Neutrophil (primary cell): ENCODE results near the gene PINLYP.

Source experiments
- H3K27ac ChIP-seq: fragments of 200-600 bp; sonication (generic); 2 replicates; pipeline ENCODE4 v1.5.1; 2016; ENCODE audit warnings: mild to moderate bottlenecking, moderate library complexity
- H3K27me3 ChIP-seq: fragments of 200-600 bp; sonication (generic); 2 replicates; pipeline ENCODE4 v1.6.0; 2016; ENCODE audit warnings: mild to moderate bottlenecking
- H3K36me3 ChIP-seq: fragments of 200-600 bp; sonication (generic); 2 replicates; pipeline ENCODE4 v1.5.1; 2017
- H3K4me1 ChIP-seq, 2 experiments: fragments of 200-600 bp in 1 of 2; sonication (generic) in 1 of 2; 1 replicate in 1 of 2; 2 replicates in 1 of 2; pipeline versions ENCODE4 v1.5.1 to v1.6.1; 2013 to 2016; ENCODE audit warnings: low read depth in 1 of 2, low read length in 1 of 2, mild to moderate bottlenecking in 1 of 2, moderate library complexity in 1 of 2; ENCODE audit not compliant: control insufficient read depth in 1 of 2, insufficient read depth in 1 of 2
- H3K4me3 ChIP-seq, 2 experiments: fragments of 200-600 bp in 1 of 2; sonication (generic) in 1 of 2; 1 replicate in 1 of 2; 2 replicates in 1 of 2; pipeline ENCODE4 v1.5.1; 2013 to 2016; ENCODE audit warnings: low read depth in 1 of 2, low read length in 1 of 2, mild to moderate bottlenecking in 1 of 2, moderate library complexity in 1 of 2
- H3K9me3 ChIP-seq: fragments of 200-600 bp; sonication (generic); 2 replicates; pipeline ENCODE4 v1.5.1; 2016
- CTCF ChIP-seq: fragments of 200-600 bp; sonication (generic); IDR thresholded peaks from 2 replicates; pipeline ENCODE4 v1.5.1; 2016; ENCODE audit warnings: antibody characterized with exemption

Gene PINLYP

GRCh38 chr19:43607238-43608205, 31.9 kb downstream of the PINLYP start:
- no peak overlapping the region for H3K27ac ChIP-seq
- no peak overlapping the region for H3K4me3 ChIP-seq
- no peak for TF ChIP-seq CTCF
- H3K27me3 ChIP-seq, result no peaks in the 10 kb centered on the region
- peaks cover 5% of the 10 kb centered on the region for H3K36me3 ChIP-seq
- no peaks in the 10 kb centered on the region for H3K9me3 ChIP-seq
- H3K4me1 ChIP-seq, result peaks cover 0 to 4% of the 10 kb centered on the region in 2 experiments

- Histone ChIP-seq H3K4me3 (no peak overlapping the region), H3K9me3 (no peaks in the 10 kb centered on the region), H3K27me3 (no peaks in the 10 kb centered on the region), H3K36me3 (no peaks in the 10 kb centered on the region), H3K4me1 (peaks cover 0 to 4% of the 10 kb centered on the region in 2 experiments), H3K27ac (no peak overlapping the region)
- no peak for TF ChIP-seq CTCF
Observed at GRCh38 chr19:43609872-43610271, 34.3 kb downstream of the PINLYP start.

GRCh38 chr19:43610493-43610892, 34.9 kb downstream of the PINLYP start:
- peaks cover 0 to 4% of the 10 kb centered on the region in 2 experiments for H3K4me1 ChIP-seq
- H3K4me3 ChIP-seq, result no peak overlapping the region
- no peaks in the 10 kb centered on the region for H3K36me3 ChIP-seq
- H3K27ac ChIP-seq, result no peak overlapping the region
- no peaks in the 10 kb centered on the region for H3K27me3 ChIP-seq
- no peaks in the 10 kb centered on the region for H3K9me3 ChIP-seq
- no peak for TF ChIP-seq CTCF

GRCh38 chr19:43611788-43612187, 36.2 kb downstream of the PINLYP start, which contains the start of gene SRRM5:
Gene SRRM5 (plus strand): TSS chr19:43612088. CDS start chr19:43612122, 34 bp downstream.
- H3K27ac ChIP-seq, result no peak within 1 kb of the TSS
- H3K36me3 ChIP-seq, result no peaks in the 10 kb centered on the region
- no peak within 1 kb of the TSS for H3K4me3 ChIP-seq
- no peak for TF ChIP-seq CTCF
- no peaks in the 10 kb centered on the region for H3K9me3 ChIP-seq
- H3K27me3 ChIP-seq, result no peaks in the 10 kb centered on the region
- peaks cover 0 to 4% of the 10 kb centered on the region in 2 experiments for H3K4me1 ChIP-seq

- Histone ChIP-seq H3K4me1 (peaks cover 0 to 4% of the 10 kb centered on the region in 2 experiments), H3K27me3 (no peaks in the 10 kb centered on the region), H3K27ac (no peak overlapping the region), H3K9me3 (no peaks in the 10 kb centered on the region), H3K36me3 (no peaks in the 10 kb centered on the region), H3K4me3 (no peak overlapping the region)
- no peak for TF ChIP-seq CTCF
Observed at GRCh38 chr19:43612374-43612773, 36.8 kb downstream of the PINLYP start.
